ENCODE data around the gene SSTR3. TPM values are rescaled to one million over a fixed set of nuclear protein-coding genes. Genes with fewer than 3 reads are reported as not detected.

The SSTR3 gene
- total RNA-seq, 1 donor from 2014 or later, result not detected

- no peaks in the 10 kb centered on the region for H3K36me3 ChIP-seq
- H3K27me3 ChIP-seq, result no peaks in the 10 kb centered on the region
- ATAC-seq (no peak), DNase-seq (no peak)
- H3K4me3 ChIP-seq, result no peak overlapping the region
- no peak for TF ChIP-seq CTCF (IDR thresholded peaks at IDR 0.05)
- H3K9me3 ChIP-seq, result no peaks in the 10 kb centered on the region
- intact Hi-C loops (cut with DNase I), result no loop called here
- peak overlapping the region; percentile 45 for H3K27ac ChIP-seq
- peaks cover 11% of the 10 kb centered on the region for H3K4me1 ChIP-seq
Observed at GRCh38 chr22:37167981-37168647, 44.2 kb downstream of the SSTR3 start.

- ATAC-seq (no peak), DNase-seq (peak; percentile 60)
- Histone ChIP-seq H3K36me3 (no peaks in the 10 kb centered on the region), H3K4me1 (peaks cover 11% of the 10 kb centered on the region), H3K27ac (peak overlapping the region; percentile 45), H3K4me3 (no peak overlapping the region), H3K9me3 (no peaks in the 10 kb centered on the region), H3K27me3 (no peaks in the 10 kb centered on the region)
- intact Hi-C loops (cut with DNase I), result no loop called here
- no peak for TF ChIP-seq CTCF (IDR thresholded peaks at IDR 0.05)
Observed at GRCh38 chr22:37167176-37167980, 44.9 kb downstream of the SSTR3 start.

- Histone ChIP-seq H3K9me3 (no peaks in the 10 kb centered on the region), H3K4me1 (peaks cover 11% of the 10 kb centered on the region), H3K27me3 (no peaks in the 10 kb centered on the region), H3K36me3 (no peaks in the 10 kb centered on the region), H3K27ac (peak overlapping the region; percentile 45), H3K4me3 (no peak overlapping the region)
- TF ChIP-seq CTCF (IDR thresholded peaks at IDR 0.05), result peak; percentile 95
- ATAC-seq (peak; percentile 93), DNase-seq (peak; percentile 92)
- intact Hi-C loops (cut with DNase I), result no loop called here
Observed at GRCh38 chr22:37166675-37167066, 45.6 kb downstream of the SSTR3 start.

- H3K27me3 ChIP-seq, result no peaks in the 10 kb centered on the region
- TF ChIP-seq CTCF (IDR thresholded peaks at IDR 0.05), result no peak
- peaks cover 11% of the 10 kb centered on the region for H3K4me1 ChIP-seq
- intact Hi-C loops (cut with DNase I), result no loop called here
- no peaks in the 10 kb centered on the region for H3K9me3 ChIP-seq
- ATAC-seq (no peak), DNase-seq (peak; percentile 55)
- no peak overlapping the region for H3K4me3 ChIP-seq
- H3K36me3 ChIP-seq, result no peaks in the 10 kb centered on the region
- H3K27ac ChIP-seq, result no peak overlapping the region
Observed at GRCh38 chr22:37165940-37166674, 46.2 kb downstream of the SSTR3 start.

- H3K4me1 ChIP-seq, result peaks cover 11% of the 10 kb centered on the region
- no peaks in the 10 kb centered on the region for H3K27me3 ChIP-seq
- intact Hi-C loops (cut with DNase I), result no loop called here
- DNase-seq (peak; percentile 31), ATAC-seq (no peak)
- H3K27ac ChIP-seq, result no peak overlapping the region
- no peak for TF ChIP-seq CTCF (IDR thresholded peaks at IDR 0.05)
- H3K36me3 ChIP-seq, result no peaks in the 10 kb centered on the region
- no peak overlapping the region for H3K4me3 ChIP-seq
- H3K9me3 ChIP-seq, result no peaks in the 10 kb centered on the region
Observed at GRCh38 chr22:37165066-37165465, 47.2 kb downstream of the SSTR3 start.

All from upper lobe of right lung (tissue), 1 donor.